Ovary (tissue), 9 donors: ENCODE data around the gene PTPN18. TPM values are rescaled to one million over a fixed set of nuclear protein-coding genes. Genes with fewer than 3 reads are reported as not detected.

Experiments used
- DNase-seq, 5 donors: peaks; one replicate each; pipeline ENCODE4 v3.0.0-alpha.2; 2019 to 2020
- H3K27ac ChIP-seq, 2 donors: fragments of 200-600 bp; one replicate each; pipeline versions ENCODE4 v1.5.1 to v1.8.0; 2019 to 2022
- H3K27me3 ChIP-seq: fragments of 200-600 bp; one replicate; pipeline ENCODE4 v1.8.0; 2022
- H3K36me3 ChIP-seq: fragments of 200-600 bp; sonication (generic); one replicate; pipeline ENCODE4 v1.5.1; 2019
- H3K4me1 ChIP-seq: one replicate; pipeline ENCODE4 v1.8.1; 2013; ENCODE audit warnings: mild to moderate bottlenecking, moderate library complexity; ENCODE audit not compliant: insufficient read depth
- H3K4me3 ChIP-seq: fragments of 200-600 bp; sonication (generic); one replicate; pipeline ENCODE4 v1.5.1; 2017
- H3K9me3 ChIP-seq, 2 donors: fragments of 200-600 bp in 1 of 2; sonication (generic) in 1 of 2; one replicate each; pipeline versions ENCODE4 v1.5.1 to v1.8.1; 2013 to 2019; ENCODE audit warnings: mild to moderate bottlenecking in 1 of 2, moderate library complexity in 1 of 2
- CTCF ChIP-seq, 3 donors: fragments of 450-650 bp in 2 of 3; fragments of 200-600 bp in 1 of 3; IDR thresholded peaks; one replicate each; pipeline versions ENCODE4 v1.5.1 to v1.8.0; 2016 to 2022; ENCODE audit warnings: antibody characterized with exemption in 3 of 3, mild to moderate bottlenecking in 1 of 3
- EP300 ChIP-seq: sonication (generic); formaldehyde crosslinking; IDR thresholded peaks from one replicate; pipeline ENCODE4 v1.6.1; 2017; ENCODE audit warnings: antibody characterized with exemption
- POLR2A ChIP-seq: fragments of 450-650 bp; IDR thresholded peaks from one replicate; pipeline ENCODE4 v1.6.1; 2017; ENCODE audit warnings: antibody characterized with exemption, mild to moderate bottlenecking, moderate library complexity
- WGBS, 3 donors: extraction: QIAGEN DNeasy Blood & Tissue Kit in 1 of 3; methylation state at CpG; one replicate each; pipeline versions ENCODE4 v1.1.5 to v1.1.7; 2013 to 2017; 5-methylcytosine and 5-hydroxymethylcytosine counted together
- intact Hi-C, 4 donors: fragments of 100-400 bp; cut with DNase I; formaldehyde crosslinking; loops; one replicate each; pipeline versions ENCODE4 v1.11.0 to v1.15.1; 2022 to 2023
- polyA plus RNA-seq, 2 donors: library from polyadenylated mRNA; stranded (reverse); fragments of 200-250 nt in 1 of 2; fragments of 350-450 nt in 1 of 2; fragmentation: Illumina TruSeq in 1 of 2; extraction: RNeasy Lipid Tissue Mini Kit (QIAGEN cat#74804) in 1 of 2; gene quantifications; one replicate each; pipeline ENCODE4 v1.2.3, GENCODE V29; 2013 to 2014
- total RNA-seq, 7 donors: library from RNA; depleted of rRNA in 2 of 7; stranded (reverse); fragments of >200 nt in 2 of 7; fragmentation: NEBNext Ultra II Directional in 3 of 7; extraction: Animal tissue kit (Norgen Biotek cat#: 25700) in 3 of 7; gene quantifications; one replicate each; pipeline versions ENCODE4 v1.1.0 to v1.2.4, GENCODE V29; 2016 to 2023
- donor health status: DM: no; HTN: no; CAD: no; lungs with moderate emphysema.
- donor health status: DM: no; HTN: no; CAD: no.
- donor health status: Bipolar disorder and iron deficiency.
- donor health status: DM: yes; HTN: yes; CAD: no.
- donor health status: DM: no; HTN: no; CAD: no.
- donor health status: DM: yes; HTN: yes; CAD: no.

The PTPN18 gene
- total and polyA plus RNA-seq, 9 donors = 22.2 to 62.6 (median 30.8) TPM

- DNase-seq = no peak
- no peaks in the 10 kb centered on the region for H3K27me3 ChIP-seq
- no peaks in the 10 kb centered on the region for H3K9me3 ChIP-seq
- WGBS, 3 donors = 54 to 61% (median 54%) methylated on average over 8 of the region's 8 CpGs
- H3K27ac ChIP-seq = no peak overlapping the region
- H3K4me1 ChIP-seq = peaks cover 3% of the 10 kb centered on the region
- no peaks in the 10 kb centered on the region for H3K36me3 ChIP-seq
- intact Hi-C loops = no loop called here
- TF ChIP-seq EP300 = no peak
- TF ChIP-seq POLR2A = no peak
- TF ChIP-seq CTCF (IDR thresholded peaks at IDR 0.05) = no peak
- H3K4me3 ChIP-seq = no peak overlapping the region
Observed at GRCh38 chr2:130388221-130388907, 32.5 kb downstream of the PTPN18 start.

- intact Hi-C loops = no loop called here
- Histone ChIP-seq H3K4me3 (no peak overlapping the region), H3K4me1 (peaks cover 3% of the 10 kb centered on the region), H3K36me3 (no peaks in the 10 kb centered on the region), H3K9me3 (no peaks in the 10 kb centered on the region), H3K27ac (no peak overlapping the region), H3K27me3 (no peaks in the 10 kb centered on the region)
- TF ChIP-seq POLR2A (no peak), CTCF (IDR thresholded peaks at IDR 0.05) (no peak), EP300 (no peak)
- 90 to 96% (median 94%) methylated on average over 6 of the region's 6 CpGs for WGBS, 3 donors
- no peak for DNase-seq
Observed at GRCh38 chr2:130389358-130389757, 33.5 kb downstream of the PTPN18 start.

GRCh38 chr2:130389783-130390182 lies 33.9 kb downstream of the PTPN18 start:
- WGBS, 3 donors = 91 to 97% (median 93%) methylated on average over 3 of the region's 3 CpGs
- H3K36me3 ChIP-seq = no peaks in the 10 kb centered on the region
- TF ChIP-seq CTCF (IDR thresholded peaks at IDR 0.05) (no peak), EP300 (no peak), POLR2A (no peak)
- intact Hi-C loops = no loop called here
- DNase-seq = no peak
- no peaks in the 10 kb centered on the region for H3K27me3 ChIP-seq
- H3K9me3 ChIP-seq = no peaks in the 10 kb centered on the region
- no peak overlapping the region for H3K4me3 ChIP-seq
- no peak overlapping the region for H3K27ac ChIP-seq
- peaks cover 3% of the 10 kb centered on the region for H3K4me1 ChIP-seq

GRCh38 chr2:130390460-130391057 lies 34.7 kb downstream of the PTPN18 start:
- peaks cover 3% of the 10 kb centered on the region for H3K4me1 ChIP-seq
- 17 to 33% (median 28%) methylated on average over 14 to 16 of the region's 16 CpGs for WGBS, 3 donors
- H3K4me3 ChIP-seq = peak overlapping the region; percentile 83
- intact Hi-C loops = no loop called here
- peak overlapping the region in 1 of 2 donors; percentile 89 for H3K27ac ChIP-seq
- H3K36me3 ChIP-seq = no peaks in the 10 kb centered on the region
- peak in 2 of 5 donors; percentile 43 to 55 for DNase-seq
- no peaks in the 10 kb centered on the region for H3K27me3 ChIP-seq
- no peaks in the 10 kb centered on the region for H3K9me3 ChIP-seq
- TF ChIP-seq POLR2A (no peak), EP300 (no peak), CTCF (IDR thresholded peaks at IDR 0.05) (no peak)
